GM12801 (cell line): ENCODE data around the gene RAB11FIP4.

Experiments used
- CTCF ChIP-seq: IDR thresholded peaks from one replicate; pipeline ENCODE4 v1.5.1; 2011; ENCODE audit warnings: control low read depth; ENCODE audit not compliant: insufficient read length; ENCODE audit errors: extremely low read depth

RAB11FIP4 gene

GRCh38 chr17:31405890-31406371 is 14.5 kb downstream of the RAB11FIP4 start:
- no peak for TF ChIP-seq CTCF

- no peak for TF ChIP-seq CTCF
Observed at GRCh38 chr17:31408586-31408985, 17.1 kb downstream of the RAB11FIP4 start.

GRCh38 chr17:31411707-31412285 is 20.3 kb downstream of the RAB11FIP4 start:
- TF ChIP-seq CTCF: no peak

GRCh38 chr17:31412511-31412910 is 21.0 kb downstream of the RAB11FIP4 start:
- no peak for TF ChIP-seq CTCF

- no peak for TF ChIP-seq CTCF
Observed at GRCh38 chr17:31413081-31413799, 21.8 kb downstream of the RAB11FIP4 start.

- TF ChIP-seq CTCF: no peak
Observed at GRCh38 chr17:31413874-31414549, 22.5 kb downstream of the RAB11FIP4 start.

GRCh38 chr17:31414550-31414918 is 23.1 kb downstream of the RAB11FIP4 start:
- no peak for TF ChIP-seq CTCF
